Measurements from ENCODE around the gene FAM193A. TPM values are rescaled to one million over a fixed set of nuclear protein-coding genes. Genes with fewer than 3 reads are reported as not detected.

The FAM193A gene
- polyA plus RNA-seq, 1 experiment = 5.9 TPM

- TF ChIP-seq CTCF (IDR thresholded peaks at IDR 0.05; ENCODE audit: insufficient read depth, low read depth, low read length) = no peak
- Histone ChIP-seq H3K36me3 (ENCODE audit: control insufficient read depth, insufficient read depth, low read length) (peaks cover 3% of the 10 kb centered on the region; the same call in 1 of the 2 replicates), H3K27me3 (ENCODE audit: control insufficient read depth, insufficient read depth, low read length) (no peaks in the 10 kb centered on the region), H3K4me3 (ENCODE audit: low read depth, low read length) (no peak overlapping the region)
- no peak for DNase-seq (ENCODE audit: low read depth)
- CTCF ChIA-PET = no interaction called here
- POLR2A ChIA-PET = no interaction called here
These were observed 21.9 kb downstream of the FAM193A start for GRCh38 chr4:2558301-2558700.

GRCh38 chr4:2560167-2560566, 23.7 kb downstream of the FAM193A start:
- no peak for TF ChIP-seq CTCF (IDR thresholded peaks at IDR 0.05; ENCODE audit: insufficient read depth, low read depth, low read length)
- no peak overlapping the region for H3K4me3 ChIP-seq (ENCODE audit: low read depth, low read length)
- no peak for DNase-seq (ENCODE audit: low read depth)
- H3K27me3 ChIP-seq (ENCODE audit: control insufficient read depth, insufficient read depth, low read length) = no peaks in the 10 kb centered on the region
- POLR2A ChIA-PET = no interaction called here
- peaks cover 3% of the 10 kb centered on the region; the same call in 1 of the 2 replicates for H3K36me3 ChIP-seq (ENCODE audit: control insufficient read depth, insufficient read depth, low read length)
- CTCF ChIA-PET = interaction anchor here (1.0 kb wide), 1 partner anchor 22 kb away, joined by 3 read pairs; no protein-coding TSS in a partner anchor

GRCh38 chr4:2565533-2565932, 29.1 kb downstream of the FAM193A start:
- Histone ChIP-seq H3K27me3 (ENCODE audit: control insufficient read depth, insufficient read depth, low read length) (no peaks in the 10 kb centered on the region), H3K36me3 (ENCODE audit: control insufficient read depth, insufficient read depth, low read length) (peaks cover 3% of the 10 kb centered on the region; the same call in 1 of the 2 replicates), H3K4me3 (ENCODE audit: low read depth, low read length) (no peak overlapping the region)
- POLR2A ChIA-PET = no interaction called here
- no peak for DNase-seq (ENCODE audit: low read depth)
- TF ChIP-seq CTCF (IDR thresholded peaks at IDR 0.05; ENCODE audit: insufficient read depth, low read depth, low read length) = no peak
- CTCF ChIA-PET = no interaction called here

- POLR2A ChIA-PET = interaction anchor here (0.5 kb wide), 1 partner anchor 766 kb away, joined by 4 read pairs; no protein-coding TSS in a partner anchor
- H3K36me3 ChIP-seq (ENCODE audit: control insufficient read depth, insufficient read depth, low read length) = peaks cover 3% of the 10 kb centered on the region; the same call in 1 of the 2 replicates
- no peak for DNase-seq (ENCODE audit: low read depth)
- CTCF ChIA-PET = interaction anchor here (0.7 to 1.3 kb wide), 3 partner anchors 14 to 108 kb away, joined by 3 read pairs; no protein-coding TSS in a partner anchor
- H3K27me3 ChIP-seq (ENCODE audit: control insufficient read depth, insufficient read depth, low read length) = no peaks in the 10 kb centered on the region
- no peak overlapping the region for H3K4me3 ChIP-seq (ENCODE audit: low read depth, low read length)
- no peak for TF ChIP-seq CTCF (IDR thresholded peaks at IDR 0.05; ENCODE audit: insufficient read depth, low read depth, low read length)
These were observed 33.6 kb downstream of the FAM193A start for GRCh38 chr4:2570036-2570435.

GRCh38 chr4:2570551-2571222, 34.2 kb downstream of the FAM193A start:
- Histone ChIP-seq H3K27me3 (ENCODE audit: control insufficient read depth, insufficient read depth, low read length) (no peaks in the 10 kb centered on the region), H3K36me3 (ENCODE audit: control insufficient read depth, insufficient read depth, low read length) (0 out of 2 replicates have a peak, but pooled peaks cover 2% of the 10 kb centered on the region), H3K4me3 (ENCODE audit: low read depth, low read length) (no peak overlapping the region)
- TF ChIP-seq CTCF (IDR thresholded peaks at IDR 0.05; ENCODE audit: insufficient read depth, low read depth, low read length) = no peak
- POLR2A ChIA-PET = interaction anchor here (0.5 kb wide), 1 partner anchor 766 kb away, joined by 4 read pairs; no protein-coding TSS in a partner anchor
- CTCF ChIA-PET = interaction anchor here (0.9 to 1.3 kb wide), 3 partner anchors 14 to 108 kb away, joined by 3 read pairs; no protein-coding TSS in a partner anchor
- DNase-seq (ENCODE audit: low read depth) = no peak
